Panc1 (cell line): Measurements from ENCODE around the gene ADPRHL1. TPM values are rescaled to one million over a fixed set of nuclear protein-coding genes. Genes with fewer than 3 reads are reported as not detected.
"Not testable (repeated sequence)": the region's sequence is repeated elsewhere in the genome, so short reads cannot be mapped to it uniquely, and the experiment has no call there.

Experiments used
- ATAC-seq: fragments of 200-7000 bp; cut with Tn5 transposase; 2 replicates; pipeline ENCODE4 v1.9.1; 2020; ENCODE audit warnings: mild to moderate bottlenecking, moderate library complexity
- BruUV-seq: library from RNA; stranded (reverse); fragments of 400-500 nt; replicated peaks from 2 replicates; lab custom pipeline; 2021; lab: Mats Ljungman, UMichigan
- CTCF ChIA-PET: fragments of 300-600 bp; sonication (Branson Sonifier 250); formaldehyde crosslinking; loops from one replicate; lab custom pipeline; 2022; ENCODE audit warnings: antibody characterized with exemption; lab: Charles Lee
- POLR2A ChIA-PET: fragments of 300-600 bp; sonication (Branson Sonifier 250); formaldehyde crosslinking; loops from one replicate; lab custom pipeline; 2022; ENCODE audit warnings: antibody characterized with exemption; lab: Charles Lee
- DNase-seq: peaks from one replicate; pipeline ENCODE4 v3.0.0-alpha.2; 2010; ENCODE audit warnings: low read depth, low spot score
- H3K27ac ChIP-seq: 2 replicates; pipeline ENCODE4 v1.5.1; 2011; ENCODE audit warnings: mild to moderate bottlenecking, low read length, inconsistent platforms
- H3K27me3 ChIP-seq: fragments of 200-500 bp; sonication (Bioruptor generic); 2 replicates; pipeline ENCODE4 v1.6.0; 2014; ENCODE audit warnings: low read length, inconsistent platforms; ENCODE audit not compliant: control insufficient read depth, insufficient read depth
- H3K36me3 ChIP-seq: fragments of 200-500 bp; sonication (Bioruptor generic); 2 replicates; pipeline ENCODE4 v1.5.1; 2014; ENCODE audit warnings: inconsistent platforms, mild to moderate bottlenecking, low read length, moderate library complexity; ENCODE audit not compliant: control insufficient read depth, insufficient read depth
- H3K4me1 ChIP-seq: 2 replicates; pipeline ENCODE4 v1.5.1; 2011; ENCODE audit warnings: inconsistent platforms, mild to moderate bottlenecking, low read length, moderate library complexity; ENCODE audit not compliant: control insufficient read depth, insufficient read depth
- H3K4me3 ChIP-seq, 2 experiments: 2 replicates each; pipeline ENCODE4 v1.5.1; 2011 to 2012; ENCODE audit warnings: low read depth in 2 of 2, low read length in 2 of 2, mild to moderate bottlenecking in 2 of 2, inconsistent platforms in 1 of 2, moderate library complexity in 1 of 2
- H3K9me3 ChIP-seq: fragments of 200-500 bp; sonication (Bioruptor generic); 2 replicates; pipeline ENCODE4 v1.5.1; 2014; ENCODE audit warnings: low read depth, mild to moderate bottlenecking, inconsistent platforms, low read length, moderate library complexity; ENCODE audit not compliant: control insufficient read depth, insufficient read depth
- CTCF ChIP-seq: fragments of 450-650 bp; IDR thresholded peaks from 2 replicates; pipeline ENCODE4 v1.5.1; 2017; ENCODE audit warnings: mild to moderate bottlenecking
- POLR2AphosphoS5 ChIP-seq: IDR thresholded peaks from 2 replicates; pipeline ENCODE4 v1.6.1; 2012; ENCODE audit warnings: mild to moderate bottlenecking, low read depth, low read length, moderate library complexity
- REST ChIP-seq, 2 experiments: IDR thresholded peaks; 2 replicates each; pipeline ENCODE4 v1.6.1; 2011 to 2012; ENCODE audit warnings: low read depth in 2 of 2, control low read depth in 1 of 2, low read length in 1 of 2, mild to moderate bottlenecking in 1 of 2, moderate library complexity in 1 of 2; ENCODE audit not compliant: insufficient read depth in 1 of 2
- SIN3A ChIP-seq: IDR thresholded peaks from 2 replicates; pipeline ENCODE4 v1.6.1; 2012; ENCODE audit warnings: low read depth, mild to moderate bottlenecking, low read length, moderate library complexity, borderline replicate concordance; ENCODE audit not compliant: insufficient read depth
- TCF7L2 ChIP-seq: IDR thresholded peaks from 2 replicates; pipeline ENCODE4 v1.6.1; 2011; ENCODE audit warnings: mild to moderate bottlenecking, low read depth, low read length, inconsistent platforms
- in situ Hi-C: cut with HindIII; loops from 2 replicates; pipeline ENCODE4 v1.10.0; 2016; ENCODE audit warnings: low sequenced_read_pairs, low pct_unique_long_range_greater_than_20kb
- intact Hi-C: fragments of 100-400 bp; cut with micrococcal nuclease; formaldehyde crosslinking; loops from one replicate; pipeline ENCODE4 v1.10.0; 2022; ENCODE audit not compliant: unreplicated experiment
- total RNA-seq: library from RNA; stranded (reverse); gene quantifications from one replicate; pipeline ENCODE4 v1.2.1, GENCODE V29; 2021; ENCODE audit not compliant: unreplicated experiment

The ADPRHL1 gene
- total RNA-seq, 1 experiment from 2014 or later: 4.8 TPM

- Histone ChIP-seq H3K4me1 (no peaks in the 10 kb centered on the region; the same call in 1 of the 2 replicates), H3K27me3 (no peaks in the 10 kb centered on the region), H3K27ac (peak overlapping the region; percentile 57; the same call in 1 of the 2 replicates), H3K4me3 (peak overlapping the region; percentile 56 to 69), H3K36me3 (no peaks in the 10 kb centered on the region), H3K9me3 (no peaks in the 10 kb centered on the region)
- TF ChIP-seq POLR2AphosphoS5 (no peak), REST (IDR thresholded peaks at IDR 0.05; ENCODE audit: insufficient read depth in 1 of 2, low read depth in 2 of 2, low read length in 1 of 2) (no peak), TCF7L2 (no peak), CTCF (no peak), SIN3A (no peak)
- in situ Hi-C loops: no loop called here
- intact Hi-C loops: loop anchor here (10.0 kb wide), 1 partner anchor 448 kb away; no protein-coding TSS in a partner anchor
- DNase-seq (no peak), ATAC-seq (no peak; the same call in 1 of the 2 replicates)
- ChIA-PET CTCF (no interaction called here), POLR2A (no interaction called here)
- BruUV-seq: no TSS peak
These were observed 60.1 kb downstream of the ADPRHL1 start for GRCh38 chr13:113393226-113393562.

- Histone ChIP-seq H3K27me3 (no peaks in the 10 kb centered on the region), H3K4me3 (no peak overlapping the region), H3K36me3 (no peaks in the 10 kb centered on the region), H3K9me3 (0 out of 2 replicates have a peak, but pooled peaks cover 3% of the 10 kb centered on the region), H3K27ac (no peak overlapping the region), H3K4me1 (no peaks in the 10 kb centered on the region)
- POLR2A ChIA-PET: no interaction called here
- DNase-seq (no peak), ATAC-seq (no peak)
- intact Hi-C loops (loop anchor here (10.0 kb wide), 1 partner anchor 446 kb away; no protein-coding TSS in a partner anchor), in situ Hi-C loops (no loop called here)
- no peak for TF ChIP-seq REST (IDR thresholded peaks at IDR 0.05; ENCODE audit: insufficient read depth in 1 of 2, low read depth in 2 of 2, low read length in 1 of 2)
- no peak for TF ChIP-seq SIN3A
- TF ChIP-seq CTCF: no peak
- no peak for TF ChIP-seq TCF7L2
- no peak for TF ChIP-seq POLR2AphosphoS5
- no TSS peak for BruUV-seq
- CTCF ChIA-PET: no interaction called here
These were observed 62.3 kb downstream of the ADPRHL1 start for GRCh38 chr13:113390874-113391497.

GRCh38 chr13:113389586-113389985 is 63.7 kb downstream of the ADPRHL1 start:
- intact Hi-C loops, H3K4me3 ChIP-seq, DNase-seq, H3K4me1 ChIP-seq, H3K27me3 ChIP-seq, H3K9me3 ChIP-seq, ATAC-seq, in situ Hi-C loops, POLR2A ChIA-PET, H3K27ac ChIP-seq, CTCF ChIA-PET, BruUV-seq, H3K36me3 ChIP-seq: not testable (repeated sequence)
